CD4-positive, alpha-beta T cell treated with Interleukin-15 for 1 hour (primary cell): ENCODE measurements around the gene DUSP19.

Experiments
- DNase-seq: peaks from one replicate; pipeline ENCODE4 v3.0.0-alpha.2; 2020

Gene DUSP19

DNA sequence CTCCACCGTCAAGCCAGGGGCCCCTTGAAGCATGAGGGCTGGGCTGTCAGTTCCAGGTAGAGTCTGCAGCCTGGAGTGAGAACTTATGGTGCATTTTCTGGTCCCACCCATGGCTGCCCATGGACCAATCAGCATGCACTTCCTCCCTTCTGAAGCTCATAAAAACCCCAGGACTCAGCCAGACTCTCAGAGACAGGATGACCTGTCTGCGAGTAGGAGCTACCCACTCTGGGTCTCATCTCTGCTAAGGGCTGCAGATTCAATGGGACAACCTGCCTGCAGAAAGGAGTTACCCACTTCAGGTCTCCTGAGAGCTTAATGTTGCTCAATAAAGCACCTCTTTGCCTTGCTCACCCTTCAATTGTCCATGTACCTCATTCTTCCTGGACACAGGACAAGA is 9.4 kb upstream of the DUSP19 start:
- no peak for DNase-seq

DNA sequence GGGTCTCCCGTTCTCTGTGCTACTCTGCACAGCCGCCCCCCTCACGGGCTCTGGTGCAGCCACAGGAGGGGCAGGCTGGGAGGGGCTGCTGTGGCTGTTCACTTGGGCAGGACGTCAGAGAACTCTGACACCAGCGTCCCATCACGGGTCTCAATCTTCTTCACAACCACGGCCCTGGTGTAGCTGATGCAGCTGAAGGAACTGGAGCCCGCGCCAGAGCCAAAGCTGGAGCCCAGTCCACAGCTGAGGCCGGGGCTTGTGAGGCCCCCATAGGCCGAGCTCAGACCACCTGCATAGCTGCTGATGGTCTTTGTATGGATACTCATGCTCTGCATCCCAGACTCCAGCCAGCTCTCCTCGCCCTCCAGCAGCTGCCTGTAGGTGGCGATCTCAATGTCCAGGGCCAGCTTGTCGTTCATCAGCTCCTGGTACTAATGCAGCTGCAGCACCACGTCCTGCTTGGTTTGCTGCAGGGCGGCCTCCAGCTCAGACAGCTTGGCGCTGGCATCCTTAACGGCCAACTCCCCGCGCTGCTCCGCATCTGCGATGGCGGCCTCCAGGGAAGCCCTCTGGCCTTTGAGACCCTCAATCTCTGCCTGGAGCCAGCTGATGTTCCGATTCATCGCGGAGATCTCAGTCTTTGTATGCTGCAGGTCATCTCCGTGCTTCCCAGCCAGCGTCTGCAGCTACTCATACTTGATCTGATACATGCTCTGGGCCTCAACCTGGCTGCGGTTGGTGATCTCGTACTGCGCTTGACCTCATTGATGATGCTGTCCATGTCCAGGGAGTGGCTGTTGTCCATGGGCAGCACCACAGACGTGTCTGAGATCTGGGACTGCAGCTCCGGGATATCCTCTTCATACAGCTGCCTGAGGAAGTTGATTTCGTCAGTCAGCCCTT is 7.4 kb upstream of the DUSP19 start:
- DNase-seq = no peak

DNA sequence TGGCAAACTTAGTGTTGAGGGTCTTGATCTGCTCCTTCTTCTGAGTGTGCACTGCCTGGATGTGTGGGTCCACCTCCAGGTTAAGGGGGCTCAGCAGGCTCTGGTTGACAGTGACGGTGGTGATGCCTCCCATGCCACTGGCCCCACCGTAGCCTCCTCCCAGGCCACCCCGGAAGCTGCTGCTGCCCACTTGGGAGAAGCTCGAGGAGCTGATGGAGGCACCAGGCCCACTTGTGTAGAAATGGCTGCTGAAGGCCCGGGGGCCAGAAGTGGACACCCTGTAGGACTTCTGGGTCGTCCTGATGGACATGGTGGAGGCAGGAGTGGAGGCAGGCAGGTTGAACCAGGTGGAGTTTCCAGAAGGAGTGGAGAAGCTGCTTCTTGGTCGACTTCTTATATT is 6.4 kb upstream of the DUSP19 start:
- DNase-seq = no peak

DNA sequence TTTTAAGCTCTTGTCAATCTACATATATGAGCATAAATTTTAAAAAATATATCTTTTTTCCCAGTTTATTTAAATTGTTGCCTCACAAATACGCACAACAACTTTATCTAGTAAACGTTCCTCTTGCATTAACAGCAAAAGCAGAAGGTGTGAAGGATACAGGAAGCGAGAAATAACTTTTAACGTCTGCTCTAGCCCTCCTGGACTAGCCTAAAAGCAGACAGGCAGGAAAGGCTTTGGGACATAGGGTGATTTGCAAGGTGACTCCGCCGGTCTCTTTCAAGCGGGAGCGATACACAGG is 434 bp upstream of the DUSP19 start:
- no peak for DNase-seq

DNA sequence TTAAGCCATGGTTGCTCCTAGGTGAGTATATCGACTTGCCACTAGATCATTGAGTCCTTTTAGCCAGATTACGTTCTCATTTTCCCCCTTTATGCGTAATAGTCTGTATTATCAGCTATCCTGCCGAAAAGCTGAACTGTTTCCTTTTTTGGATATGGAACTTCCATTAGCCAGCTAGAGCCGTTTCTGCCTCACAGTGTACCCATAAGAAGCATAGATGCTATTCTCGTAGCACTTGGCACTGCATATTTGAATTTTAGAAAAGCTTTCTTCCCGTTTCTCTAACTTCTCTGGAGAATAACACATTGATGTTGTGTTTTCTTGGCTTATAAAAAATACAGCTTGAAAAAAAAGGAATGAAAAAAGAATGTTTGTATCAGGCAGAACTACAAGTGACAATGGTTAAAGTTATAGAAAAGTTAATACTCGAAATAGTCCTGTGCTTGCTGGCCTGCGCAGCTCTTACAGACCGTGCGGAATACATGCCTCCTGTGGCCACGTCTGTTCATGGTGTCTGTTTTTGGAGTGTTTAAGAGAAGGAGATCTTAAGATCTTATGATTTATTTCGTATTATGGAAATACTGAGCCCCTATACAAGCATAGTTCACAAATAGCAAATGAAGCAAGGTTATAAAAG is 710 bp downstream of the DUSP19 start:
- no peak for DNase-seq

DNA sequence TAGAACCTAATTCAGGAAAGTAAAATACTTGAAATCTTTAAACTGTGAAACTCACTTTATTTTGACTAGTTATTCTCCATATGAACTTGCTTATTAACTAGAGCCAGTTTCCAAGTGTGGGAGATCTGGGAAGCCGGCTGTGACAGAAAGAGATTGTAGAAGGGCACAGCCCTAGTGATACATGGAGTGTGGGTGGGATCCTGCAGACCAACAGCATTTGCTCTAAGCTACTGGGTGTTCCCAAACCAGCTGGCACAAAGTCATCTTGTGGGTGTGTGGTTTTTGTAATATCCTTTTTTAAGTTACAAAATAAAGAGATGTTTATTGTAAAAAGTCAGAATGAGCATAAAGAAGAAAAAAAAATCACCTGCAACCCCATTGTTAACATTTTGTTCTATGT is 3.4 kb downstream of the DUSP19 start:
- no peak for DNase-seq

DNA sequence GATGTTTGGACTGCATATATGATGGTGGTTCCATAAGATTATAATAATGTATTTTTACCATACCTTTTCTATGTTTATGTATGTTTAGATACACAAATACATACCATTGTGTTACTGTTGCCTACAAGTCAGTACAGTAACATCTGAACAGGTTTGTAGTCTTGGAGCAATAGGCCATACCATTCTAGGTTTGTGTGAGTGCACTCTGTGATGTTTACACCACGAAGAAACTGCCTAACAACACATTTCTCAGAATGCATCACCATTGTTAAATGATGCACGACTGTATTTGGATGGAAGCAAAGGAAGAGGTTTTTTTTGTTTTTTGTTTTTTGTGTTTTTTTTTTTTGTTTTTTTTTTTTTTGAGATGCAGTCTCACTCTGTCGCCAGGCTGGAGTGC is 9.5 kb downstream of the DUSP19 start:
- no peak for DNase-seq

DNA sequence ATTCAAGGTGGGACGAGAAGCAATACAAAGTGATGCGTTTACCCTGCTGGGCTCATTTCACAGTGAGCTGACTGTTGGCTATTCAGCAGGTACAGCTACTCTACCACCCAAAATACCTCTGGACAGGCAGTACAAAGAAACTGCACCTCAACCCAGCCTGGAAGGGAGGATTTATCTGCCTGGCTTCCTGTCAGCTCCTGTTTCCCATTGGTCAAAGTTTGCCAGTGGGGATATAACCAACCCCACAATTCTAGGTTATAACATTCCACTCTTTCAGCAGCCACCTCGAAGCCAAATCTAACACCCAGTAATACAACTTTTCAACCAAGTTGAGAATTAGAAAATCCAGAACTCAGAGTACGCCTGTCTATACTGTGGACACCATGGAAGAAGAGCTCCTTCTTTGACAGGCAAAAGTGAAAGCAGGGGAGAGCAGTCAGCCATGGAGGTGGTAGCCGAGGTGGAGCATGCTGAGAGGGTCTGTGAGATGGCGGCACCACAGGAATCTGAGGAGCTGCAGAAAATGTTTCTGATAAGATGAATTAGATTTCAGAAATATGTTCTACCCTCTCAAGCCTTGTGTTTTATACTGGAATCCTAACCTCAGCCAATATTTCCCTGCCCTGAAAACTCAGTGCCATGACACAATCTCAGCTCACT is 10.8 kb downstream of the DUSP19 start:
- DNase-seq = no peak

DNA sequence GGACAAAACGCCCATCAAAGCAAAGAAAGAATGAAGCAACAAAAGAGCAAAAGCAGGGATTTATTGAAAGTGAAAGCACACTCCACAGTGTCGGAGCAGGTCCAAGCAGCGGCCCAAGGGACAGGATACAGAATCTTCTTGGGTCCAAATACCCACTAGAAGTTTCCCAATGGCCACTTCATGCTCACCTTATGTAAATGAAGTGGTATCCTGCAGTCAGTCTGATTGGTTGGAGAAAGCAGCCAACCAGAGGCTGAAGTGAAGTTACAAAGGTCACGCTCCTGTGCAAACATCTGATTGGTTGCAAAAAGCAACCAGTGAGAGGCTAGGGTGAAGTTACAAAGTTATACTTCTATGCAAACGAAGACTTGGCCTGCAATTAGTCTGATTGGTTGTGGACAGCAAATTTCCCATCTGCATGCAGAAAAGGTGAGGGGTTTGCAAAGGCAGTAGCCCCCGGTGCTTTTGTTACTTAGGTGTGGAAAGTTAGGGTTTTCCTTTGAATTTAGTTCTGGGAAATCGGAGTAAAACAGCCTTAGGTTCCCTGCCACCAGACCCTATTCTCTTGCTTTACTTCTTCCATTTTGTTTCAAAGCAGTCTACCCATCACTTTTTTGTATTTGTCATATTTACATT is 12.9 kb downstream of the DUSP19 start:
- no peak for DNase-seq

DNA sequence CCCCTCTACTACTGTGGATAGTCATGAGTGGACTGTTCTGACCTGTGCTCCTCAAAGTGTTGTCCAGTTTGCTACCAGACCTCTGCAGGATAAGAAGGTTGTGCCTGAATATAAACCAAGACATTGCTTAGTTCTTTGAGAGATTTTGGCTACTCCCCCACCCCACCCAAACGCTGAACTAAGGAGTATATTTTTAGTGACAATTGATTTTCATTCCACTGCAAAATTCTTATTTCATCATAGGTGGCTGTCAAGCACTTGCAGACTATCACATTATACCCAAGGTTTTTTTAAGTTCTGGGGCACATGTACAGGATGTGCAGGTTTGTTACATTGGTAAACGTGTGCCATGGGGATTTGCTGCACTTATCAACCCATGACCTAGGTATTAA is 13.4 kb downstream of the DUSP19 start:
- DNase-seq = no peak

DNA sequence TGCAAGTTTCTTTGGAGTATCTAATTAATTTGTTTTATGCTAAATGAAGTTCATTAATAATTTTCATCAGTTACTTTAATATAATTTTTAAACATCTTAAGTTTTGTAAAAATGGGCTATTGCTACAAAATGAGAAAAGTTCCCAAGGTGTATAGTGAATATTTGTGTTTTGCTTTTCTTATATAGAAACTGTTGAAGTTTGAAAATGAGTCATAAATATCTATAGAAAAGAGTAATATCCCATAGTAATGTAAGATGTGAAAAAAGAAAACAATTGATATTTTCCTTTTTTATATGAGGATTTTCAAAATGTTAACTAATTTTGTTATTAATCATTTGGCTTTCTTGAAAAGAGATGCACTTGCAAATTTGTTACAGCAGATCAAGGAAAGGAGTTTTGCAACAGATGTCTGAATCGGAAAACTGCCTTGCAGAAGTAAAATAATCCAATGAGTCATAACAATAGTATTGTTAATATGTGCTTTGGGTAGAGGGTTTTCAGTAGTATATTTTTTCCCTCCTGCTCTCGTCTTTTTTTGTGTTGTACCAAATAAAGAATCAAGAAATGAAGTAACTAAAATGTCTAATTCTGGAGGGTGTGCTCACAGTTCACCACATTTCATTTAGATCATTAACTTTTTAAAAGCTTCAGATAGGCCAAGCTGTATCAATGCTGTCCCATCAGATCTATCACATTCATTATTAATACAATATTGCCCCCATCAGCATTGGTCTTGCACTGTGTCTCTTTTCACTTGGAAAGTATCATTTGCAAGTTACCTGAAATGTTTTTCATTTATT is 15.5 kb downstream of the DUSP19 start:
- DNase-seq = no peak

DNA sequence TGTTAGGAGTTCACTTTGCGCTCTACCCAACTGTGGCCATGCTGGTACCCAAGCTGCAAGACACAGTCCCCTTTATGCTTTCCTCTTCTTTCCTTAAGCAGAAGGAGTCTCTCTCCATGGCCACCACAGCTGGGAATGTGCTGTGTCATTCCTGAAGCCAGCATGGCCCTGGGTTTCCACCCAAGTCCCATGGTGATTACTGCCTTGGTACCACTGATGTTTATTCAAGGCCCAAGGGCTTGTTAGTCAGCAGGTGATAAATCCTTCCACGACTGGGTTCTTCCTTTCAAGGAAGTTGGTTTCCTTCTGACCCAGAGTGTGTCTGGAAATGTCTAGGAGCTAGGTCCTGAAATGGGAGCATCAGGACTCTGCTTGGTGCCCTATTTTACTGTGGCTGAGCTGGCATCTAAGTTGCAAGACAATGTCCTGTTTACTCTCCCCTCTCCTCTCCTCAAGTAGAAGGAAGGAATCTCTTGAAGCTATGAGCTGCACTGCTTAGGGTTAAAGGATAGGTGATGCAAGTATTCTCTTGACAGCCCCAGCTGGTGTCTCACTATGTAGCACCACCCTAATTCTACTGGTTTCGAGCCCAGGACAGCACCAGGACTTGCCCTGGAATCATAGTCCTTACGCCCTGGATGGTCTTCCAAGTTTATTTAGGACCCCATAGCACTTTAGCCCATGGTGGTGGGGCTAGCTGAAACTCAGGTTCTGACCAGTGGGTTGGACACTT is 27.0 kb downstream of the DUSP19 start:
- DNase-seq = no peak

DNA sequence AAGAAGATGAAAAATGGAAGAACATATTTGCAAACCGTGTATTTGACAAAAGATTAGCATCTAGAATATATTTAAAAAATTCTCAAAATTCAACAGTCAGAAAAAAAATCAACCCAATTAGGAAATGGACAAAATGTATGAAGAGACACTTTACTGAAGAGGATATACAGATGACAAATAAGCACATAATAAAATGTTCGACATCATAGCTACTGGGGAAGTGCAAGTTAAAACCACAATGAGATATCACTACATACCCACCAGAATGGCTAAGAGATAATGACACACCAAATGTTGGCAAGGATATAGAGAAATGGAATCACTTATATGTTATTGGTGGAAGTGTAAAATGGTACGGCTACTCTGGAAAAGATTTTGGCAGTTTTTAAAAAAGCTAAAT is 34.0 kb downstream of the DUSP19 start:
- DNase-seq = no peak

DNA sequence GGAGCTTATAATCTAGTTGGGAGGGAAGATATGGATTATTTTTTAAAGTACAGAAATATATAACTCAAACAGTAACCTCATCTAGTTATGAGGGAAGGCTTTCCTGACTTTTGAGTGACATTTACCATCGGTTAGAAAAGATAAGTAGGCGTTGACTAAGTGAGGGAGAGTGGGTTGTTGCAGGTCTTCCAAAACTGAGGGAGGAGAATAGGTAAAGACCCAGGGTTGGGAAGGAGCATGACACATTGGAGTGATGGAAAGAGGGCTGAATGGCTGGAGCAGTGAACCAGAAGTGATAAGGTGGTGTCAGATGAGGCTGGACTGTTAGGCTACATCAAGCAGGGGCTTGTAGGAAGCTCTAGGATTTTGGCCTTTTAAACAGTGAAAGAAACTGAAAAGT is 35.1 kb downstream of the DUSP19 start:
- no peak for DNase-seq

DNA sequence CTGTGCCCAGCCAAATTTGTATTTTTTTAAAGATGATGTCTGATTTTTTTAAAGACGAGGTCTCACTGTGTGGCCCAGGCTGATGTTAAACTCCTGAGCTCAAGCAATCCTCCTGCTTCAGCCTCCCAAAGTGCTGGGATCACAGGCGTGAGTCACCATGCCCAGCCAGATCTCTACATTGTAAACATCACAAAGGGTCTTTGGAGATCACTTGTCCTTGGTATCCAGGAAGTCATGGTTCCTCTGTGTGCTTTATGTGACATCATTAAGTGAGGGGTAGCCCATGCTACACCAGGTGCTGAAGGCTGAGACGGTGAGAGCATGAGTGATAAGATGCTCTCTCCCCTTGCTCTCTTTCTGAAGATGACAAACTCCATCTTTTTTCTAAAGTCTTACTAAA is 38.7 kb downstream of the DUSP19 start:
- DNase-seq = no peak

DNA sequence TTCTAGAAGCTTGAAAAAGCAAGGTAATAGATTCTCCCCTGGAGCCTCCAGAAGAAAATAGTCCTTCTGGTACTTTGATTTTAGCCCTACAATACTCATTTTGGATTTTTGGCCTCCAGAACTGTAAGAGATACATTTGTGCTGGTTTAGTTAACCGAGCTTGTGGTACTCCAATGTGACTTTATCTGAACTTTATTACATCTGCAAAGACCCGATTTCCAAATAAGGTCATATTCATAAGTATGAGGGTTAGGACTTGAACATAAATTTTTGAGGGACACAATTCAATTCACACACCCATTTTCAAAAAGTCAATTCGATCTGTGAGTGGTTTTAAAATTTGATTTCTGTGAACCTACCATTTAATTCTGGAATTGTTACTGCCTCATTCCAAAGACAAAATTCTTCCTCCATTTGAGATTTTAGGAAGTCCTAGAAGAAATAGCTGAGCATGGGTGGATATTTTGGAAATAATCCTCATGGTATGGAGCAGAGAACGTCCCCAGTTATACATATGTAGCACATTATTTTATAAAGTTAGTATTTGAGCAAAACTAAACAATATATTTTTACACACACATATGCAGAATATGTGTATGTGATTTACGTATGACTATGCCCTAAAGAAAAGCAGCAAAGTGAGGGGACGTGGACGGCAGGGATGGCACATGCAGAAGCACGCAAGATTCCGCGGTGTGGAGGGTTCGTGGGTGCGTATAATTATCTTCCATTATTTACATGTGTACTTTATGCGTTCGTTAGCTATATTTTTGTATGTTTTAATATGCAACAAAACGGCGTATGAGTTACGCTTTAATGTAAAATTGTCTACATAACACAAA is 44.8 kb downstream of the DUSP19 start:
- DNase-seq = no peak

DNA sequence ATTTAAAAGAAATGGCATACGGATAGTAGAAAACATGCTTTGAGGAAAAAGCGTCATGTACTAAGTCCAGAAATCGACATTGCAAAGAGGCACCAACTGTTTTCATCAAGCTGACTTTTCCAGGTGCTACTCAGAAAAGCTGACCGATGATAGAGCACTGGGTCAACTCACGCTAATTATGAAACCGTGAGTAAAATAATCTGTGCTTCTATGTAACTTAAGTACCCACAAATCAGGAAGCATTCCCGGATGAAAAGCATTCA is 45.3 kb downstream of the DUSP19 start:
- no peak for DNase-seq

DNA sequence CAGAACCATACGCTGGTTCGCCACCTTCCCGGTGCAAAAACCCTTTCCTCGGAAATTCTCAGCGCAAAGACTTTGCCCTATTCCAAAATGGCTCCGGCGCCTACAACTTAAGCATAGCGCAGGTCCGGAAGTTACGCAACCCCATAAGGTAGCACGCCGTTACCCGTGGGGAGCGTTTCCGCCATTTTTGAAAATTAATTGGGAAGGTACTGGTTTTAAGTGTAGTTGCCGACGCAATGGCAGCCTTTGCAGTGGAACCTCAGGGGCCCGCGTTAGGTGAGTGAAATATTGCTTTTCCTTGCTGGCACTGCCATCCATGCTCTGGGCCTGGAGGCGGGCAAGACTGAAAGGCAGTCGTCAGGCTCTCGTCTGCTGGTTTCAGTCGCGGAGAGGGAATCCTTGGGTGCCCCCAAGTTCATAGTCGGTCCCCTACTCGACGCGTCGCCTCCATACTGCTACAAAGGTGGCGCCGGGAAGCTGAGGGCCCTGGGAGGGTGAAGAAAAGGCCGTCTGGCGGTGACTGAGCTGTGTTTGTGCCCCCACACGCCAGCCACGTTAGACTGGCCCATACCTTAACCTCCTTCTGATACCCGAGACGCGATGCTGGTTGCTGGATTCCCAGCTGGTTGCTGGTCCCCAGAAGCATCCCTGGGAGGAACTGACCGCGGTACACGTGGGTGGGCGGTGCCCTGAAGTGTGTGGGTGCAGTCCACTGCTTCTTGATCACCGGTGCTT is 45.8 kb downstream of the DUSP19 start, which contains the start of gene NUP35:
Gene NUP35, plus strand, starts transcription at position 222 of the 735 bp plus-strand sequence. Its CDS starts 15 bp downstream, at position 237.
- peak; percentile 79 for DNase-seq

DNA sequence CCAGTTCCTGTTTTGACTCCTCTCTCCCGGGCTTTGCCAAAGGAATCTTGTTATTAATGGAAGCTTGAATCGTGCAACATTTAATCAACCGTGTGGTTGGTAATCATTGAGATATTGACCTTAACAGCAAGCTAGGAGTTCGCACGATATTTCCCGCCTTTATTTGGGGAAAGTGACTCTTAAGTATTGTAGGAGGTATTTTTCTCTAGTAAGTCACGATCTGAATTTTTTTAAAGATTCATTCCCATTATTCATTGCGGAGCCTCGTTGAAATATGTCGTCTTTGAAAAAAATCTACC is 46.4 kb downstream of the DUSP19 start:
- DNase-seq = no peak

DNA sequence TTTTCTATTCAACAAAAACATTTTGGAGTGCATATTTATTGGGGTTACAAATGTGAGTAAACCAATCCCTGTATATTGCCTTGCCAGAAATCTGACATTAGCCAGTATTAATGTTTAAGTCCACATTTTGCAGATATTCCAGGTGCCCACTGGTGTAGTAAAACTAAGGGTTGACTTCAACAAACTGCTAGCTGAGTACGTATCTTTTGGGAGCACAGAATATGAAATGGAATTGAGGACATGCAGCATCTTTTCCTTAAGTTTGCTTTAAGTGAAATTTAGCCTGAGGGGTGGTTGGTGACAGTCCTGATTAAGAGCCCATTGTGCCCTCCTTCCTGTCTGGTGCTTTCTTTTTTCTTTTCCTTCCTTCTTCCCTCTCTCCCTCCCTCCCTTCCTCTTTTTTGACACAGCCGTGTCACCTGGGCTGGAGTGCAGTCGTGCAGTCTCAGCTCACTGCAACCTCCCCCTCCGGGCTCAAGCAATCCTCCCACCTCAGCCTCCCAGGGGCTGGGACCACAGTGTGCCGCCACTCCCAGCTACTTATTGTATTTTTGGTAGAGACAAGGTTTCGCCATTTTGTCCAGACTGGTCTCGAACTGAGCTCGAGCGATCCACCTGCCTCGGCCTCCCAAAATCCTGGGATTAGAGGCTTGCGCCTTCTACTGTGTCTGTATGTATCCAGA is 47.3 kb downstream of the DUSP19 start:
- no peak for DNase-seq
